Neuron (in vitro differentiated cells): ENCODE measurements around the gene CYP27C1.
"Not testable (repeated sequence)": the region's sequence is repeated elsewhere in the genome, so short reads cannot be mapped to it uniquely, and the experiment has no call there.

ENCODE experiments used
- H2AFZ ChIP-seq: one replicate; pipeline ENCODE4 v1.6.1; 2013; ENCODE audit warnings: low read depth, mild to moderate bottlenecking, inconsistent platforms, low read length, moderate library complexity
- H3K27me3 ChIP-seq: one replicate; pipeline ENCODE4 v1.6.1; 2013; ENCODE audit warnings: low read length; ENCODE audit not compliant: insufficient read depth
- H3K36me3 ChIP-seq: one replicate; pipeline ENCODE4 v1.6.1; 2013; ENCODE audit warnings: low read length; ENCODE audit not compliant: insufficient read depth
- H3K4me1 ChIP-seq: one replicate; pipeline ENCODE4 v1.6.1; 2013; ENCODE audit warnings: low read length; ENCODE audit not compliant: insufficient read depth
- H3K4me3 ChIP-seq: 2 replicates; pipeline ENCODE4 v1.5.1; 2013; ENCODE audit warnings: mild to moderate bottlenecking, low read length, moderate library complexity
- H3K9me3 ChIP-seq: one replicate; pipeline ENCODE4 v1.6.1; 2013; ENCODE audit warnings: low read length

CYP27C1 gene

DNA sequence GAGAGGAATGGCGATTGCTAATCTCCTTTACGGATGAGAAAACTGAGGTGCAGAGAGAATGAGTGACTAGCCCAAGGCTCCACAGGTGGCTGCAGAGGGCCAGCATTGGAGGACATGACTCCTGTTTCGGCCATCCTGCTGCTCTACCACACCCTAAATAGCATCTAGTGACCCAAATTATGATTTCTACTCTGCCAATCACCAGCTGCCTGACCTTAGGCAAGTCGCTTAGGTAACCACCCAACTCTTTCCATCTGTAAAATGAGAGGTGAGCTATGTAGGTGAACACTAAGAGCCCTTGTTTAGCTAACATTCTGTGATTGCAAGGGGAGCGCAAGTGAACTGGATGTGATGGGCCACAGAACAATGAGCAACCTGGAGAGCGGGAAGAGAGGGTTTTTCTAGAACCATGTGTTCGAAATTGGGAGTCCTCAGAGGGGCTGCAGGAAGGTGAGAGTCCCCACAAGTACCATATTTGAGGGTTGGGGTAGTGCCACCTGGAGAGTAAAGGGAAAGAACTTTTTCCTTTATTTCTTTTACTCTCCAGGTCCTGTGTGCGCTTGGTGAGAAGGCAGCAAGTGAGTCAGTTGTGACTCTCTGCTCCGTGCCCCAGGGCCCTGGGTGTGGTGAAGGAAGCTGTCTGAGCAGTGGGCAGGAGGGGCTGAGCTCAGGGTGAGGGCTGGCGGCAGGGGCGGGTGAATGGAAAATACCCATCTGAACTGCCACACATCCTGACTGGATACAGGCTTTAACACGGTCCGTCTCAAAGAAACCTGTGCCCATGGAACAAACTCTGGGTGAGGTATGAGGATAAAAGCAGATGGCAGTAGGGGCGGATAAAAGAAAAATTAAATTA lies 2.4 kb downstream of the CYP27C1 start:
- Histone ChIP-seq H3K36me3 (no peaks in the 10 kb centered on the region), H2AFZ (no peak overlapping the region), H3K4me3 (no peak overlapping the region), H3K9me3 (no peaks in the 10 kb centered on the region), H3K27me3 (no peaks in the 10 kb centered on the region), H3K4me1 (peaks cover 2% of the 10 kb centered on the region)

DNA sequence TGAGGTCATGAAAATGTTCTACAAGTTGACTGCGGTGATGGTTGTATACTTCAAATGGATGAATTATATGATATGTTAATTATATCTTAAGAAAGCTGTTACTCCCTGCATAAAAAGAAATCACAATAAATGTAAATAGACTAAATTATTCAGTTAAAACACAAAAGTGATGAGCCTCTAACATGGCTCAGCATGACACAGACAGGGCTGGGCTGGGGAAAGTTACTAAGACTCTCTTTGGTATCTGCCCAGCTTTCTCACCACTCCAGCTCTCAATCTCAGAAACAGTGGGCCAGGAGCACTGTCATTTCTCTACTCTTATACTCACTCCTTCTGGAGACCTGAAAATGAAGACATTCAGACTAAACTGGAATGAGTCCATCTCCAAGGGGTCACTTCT lies 3.5 kb downstream of the CYP27C1 start:
- H3K27me3 ChIP-seq: no peaks in the 10 kb centered on the region
- H3K4me1 ChIP-seq: peaks cover 2% of the 10 kb centered on the region
- H3K36me3 ChIP-seq: no peaks in the 10 kb centered on the region
- H3K9me3 ChIP-seq: no peaks in the 10 kb centered on the region
- H2AFZ ChIP-seq: no peak overlapping the region
- H3K4me3 ChIP-seq: no peak overlapping the region

DNA sequence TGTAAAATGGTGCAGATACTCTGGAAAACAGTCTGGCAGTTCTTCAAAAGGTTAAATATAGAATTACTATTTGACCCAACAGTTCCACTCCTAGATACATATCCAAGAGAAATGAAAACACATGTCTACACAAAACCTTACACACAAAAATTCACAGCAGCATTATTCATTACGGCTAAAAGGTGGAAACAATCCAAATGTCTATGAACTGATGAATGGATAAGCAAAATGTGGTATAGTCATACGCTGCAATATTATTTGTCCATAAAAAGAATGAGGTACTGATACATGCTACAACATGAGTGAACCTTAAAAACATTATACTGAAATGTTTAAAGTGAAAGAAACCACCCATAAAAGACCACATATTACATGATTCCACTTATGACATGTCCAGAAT lies 4.0 kb downstream of the CYP27C1 start:
- no peaks in the 10 kb centered on the region for H3K36me3 ChIP-seq
- H3K4me3 ChIP-seq: no peak overlapping the region
- no peaks in the 10 kb centered on the region for H3K27me3 ChIP-seq
- H3K4me1 ChIP-seq: peaks cover 2% of the 10 kb centered on the region
- no peaks in the 10 kb centered on the region for H3K9me3 ChIP-seq
- no peak overlapping the region for H2AFZ ChIP-seq

DNA sequence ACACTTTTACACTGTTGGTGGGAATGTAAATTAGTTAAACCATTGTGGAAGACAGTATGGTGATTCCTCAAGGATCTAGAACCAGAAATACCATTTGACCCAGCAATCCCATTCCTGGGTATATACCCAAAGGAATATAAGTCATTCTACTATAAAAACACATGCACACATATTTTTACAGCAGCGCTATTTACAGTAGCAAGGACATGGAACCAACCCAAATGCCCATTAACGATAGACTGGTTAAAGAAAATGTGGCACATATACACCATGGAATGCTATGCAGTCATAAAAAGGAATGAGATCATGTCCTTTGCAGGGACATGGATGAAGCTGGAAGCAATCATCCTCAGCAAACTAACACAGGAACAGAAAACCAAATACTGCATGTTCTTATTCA lies 5.9 kb downstream of the CYP27C1 start:
- H3K4me1 ChIP-seq, H3K9me3 ChIP-seq, H3K27me3 ChIP-seq, H2AFZ ChIP-seq, H3K4me3 ChIP-seq, H3K36me3 ChIP-seq: not testable (repeated sequence)

DNA sequence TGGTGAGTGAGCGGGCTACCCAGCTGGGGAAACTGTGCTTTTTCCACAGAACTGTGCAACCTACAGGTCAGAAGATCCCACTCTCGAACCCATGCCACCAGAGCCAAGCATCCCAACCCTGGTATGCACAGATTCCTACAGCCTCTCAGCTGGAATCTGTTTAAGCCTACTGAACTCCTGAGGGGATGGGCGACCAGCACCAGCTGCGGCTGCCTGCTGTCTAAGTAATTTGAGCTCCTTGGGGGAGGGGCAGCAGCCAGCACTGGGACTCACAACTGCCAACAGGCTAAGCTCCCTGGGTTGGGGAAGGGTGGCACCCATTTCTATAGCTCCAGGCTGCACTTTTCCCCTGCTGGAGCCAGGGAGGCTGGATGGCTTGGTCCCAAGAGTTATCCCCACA lies 11.8 kb downstream of the CYP27C1 start:
- Histone ChIP-seq H3K9me3 (no peaks in the 10 kb centered on the region), H3K4me3 (no peak overlapping the region), H3K36me3 (no peaks in the 10 kb centered on the region), H3K27me3 (no peaks in the 10 kb centered on the region), H2AFZ (no peak overlapping the region), H3K4me1 (no peaks in the 10 kb centered on the region)

DNA sequence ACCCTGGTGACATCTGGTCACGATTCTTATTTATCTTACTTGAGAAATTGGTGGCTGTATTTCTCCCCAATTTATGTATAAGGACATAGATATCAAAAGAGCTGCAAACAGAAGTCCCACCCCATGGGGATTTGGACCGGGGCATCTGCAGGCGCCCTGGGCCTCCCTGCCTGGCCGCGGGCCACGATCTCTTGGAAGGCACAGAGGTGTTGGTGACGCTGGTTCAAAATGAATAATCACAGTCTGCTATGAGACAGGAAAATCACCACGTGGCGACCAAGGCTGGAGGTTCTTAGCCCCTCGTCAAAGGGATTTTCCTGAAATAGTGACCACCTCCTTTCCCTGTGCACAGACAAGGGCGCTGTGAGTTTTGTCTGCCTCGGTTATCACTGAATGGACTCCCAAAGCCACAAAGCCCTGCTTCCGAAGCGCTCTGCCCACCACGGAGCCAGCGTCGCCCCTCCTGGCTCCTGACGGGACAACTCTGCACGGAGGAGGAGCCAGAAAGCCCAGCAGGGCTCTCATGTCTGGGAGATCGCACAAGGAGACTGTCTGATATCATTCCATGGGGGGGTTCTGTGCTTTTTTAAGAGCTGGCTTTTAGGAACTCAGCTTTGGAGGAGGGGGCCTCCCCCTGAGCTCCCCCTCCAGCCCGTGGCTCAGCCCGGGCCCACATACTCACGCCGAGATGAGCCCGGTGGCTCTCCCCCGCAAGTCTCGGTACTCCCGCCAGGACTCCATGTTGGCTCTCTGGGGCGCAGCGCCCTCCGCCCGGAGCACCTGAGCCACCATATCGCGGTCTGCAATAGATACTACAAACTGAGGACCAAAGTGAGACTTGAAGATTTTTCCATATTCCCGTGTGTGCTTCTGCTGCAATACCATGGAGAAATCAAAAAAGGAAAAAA lies 14.6 kb downstream of the CYP27C1 start:
- peaks cover 12% of the 10 kb centered on the region for H3K36me3 ChIP-seq
- no peak overlapping the region for H3K4me3 ChIP-seq
- H3K27me3 ChIP-seq: no peaks in the 10 kb centered on the region
- H3K9me3 ChIP-seq: no peaks in the 10 kb centered on the region
- no peaks in the 10 kb centered on the region for H3K4me1 ChIP-seq
- no peak overlapping the region for H2AFZ ChIP-seq

DNA sequence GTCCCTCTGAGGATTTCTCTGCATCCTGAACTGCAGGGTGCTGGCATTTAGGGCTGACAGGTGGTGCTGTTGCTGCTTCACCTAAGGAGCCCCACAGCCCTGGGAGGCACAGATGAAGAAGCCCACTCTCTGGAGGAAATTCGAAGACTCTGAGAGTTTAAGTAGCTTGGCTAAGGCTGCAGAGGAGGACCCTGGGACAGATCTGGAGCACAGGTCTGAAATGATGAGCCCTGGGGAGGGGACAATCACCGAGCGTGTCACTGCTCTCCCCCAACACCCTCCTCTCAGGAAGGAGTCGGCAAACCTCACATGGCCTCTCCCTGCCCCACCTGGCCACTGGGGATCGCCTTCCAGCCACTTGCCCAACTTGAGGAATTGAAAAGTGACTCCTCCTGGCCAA lies 18.6 kb downstream of the CYP27C1 start:
- Histone ChIP-seq H3K27me3 (no peaks in the 10 kb centered on the region), H3K36me3 (peaks cover 29% of the 10 kb centered on the region), H2AFZ (no peak overlapping the region), H3K4me3 (no peak overlapping the region), H3K4me1 (no peaks in the 10 kb centered on the region), H3K9me3 (peaks cover 4% of the 10 kb centered on the region)

DNA sequence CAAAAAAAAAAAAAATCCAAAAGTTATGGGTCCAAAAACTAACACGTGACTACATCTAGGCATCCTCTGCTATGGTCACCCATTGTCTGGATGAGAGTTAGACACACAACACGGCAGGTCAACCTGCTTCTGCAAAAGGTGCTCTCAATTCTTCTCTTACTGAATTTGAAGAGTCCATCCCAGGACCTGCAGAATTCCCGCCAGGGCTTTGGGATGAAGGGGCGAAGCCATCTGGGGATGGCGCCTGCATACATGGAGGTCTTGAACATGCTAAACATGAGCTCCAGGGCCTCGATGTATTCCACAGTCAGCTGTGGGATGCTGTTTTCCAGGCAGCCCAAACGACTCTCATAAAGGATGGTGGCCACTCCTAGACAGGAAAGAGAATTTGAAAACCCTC lies 19.1 kb downstream of the CYP27C1 start:
- no peaks in the 10 kb centered on the region for H3K27me3 ChIP-seq
- H3K36me3 ChIP-seq: peaks cover 29% of the 10 kb centered on the region
- H3K9me3 ChIP-seq: peaks cover 4% of the 10 kb centered on the region
- no peak overlapping the region for H2AFZ ChIP-seq
- no peaks in the 10 kb centered on the region for H3K4me1 ChIP-seq
- no peak overlapping the region for H3K4me3 ChIP-seq

DNA sequence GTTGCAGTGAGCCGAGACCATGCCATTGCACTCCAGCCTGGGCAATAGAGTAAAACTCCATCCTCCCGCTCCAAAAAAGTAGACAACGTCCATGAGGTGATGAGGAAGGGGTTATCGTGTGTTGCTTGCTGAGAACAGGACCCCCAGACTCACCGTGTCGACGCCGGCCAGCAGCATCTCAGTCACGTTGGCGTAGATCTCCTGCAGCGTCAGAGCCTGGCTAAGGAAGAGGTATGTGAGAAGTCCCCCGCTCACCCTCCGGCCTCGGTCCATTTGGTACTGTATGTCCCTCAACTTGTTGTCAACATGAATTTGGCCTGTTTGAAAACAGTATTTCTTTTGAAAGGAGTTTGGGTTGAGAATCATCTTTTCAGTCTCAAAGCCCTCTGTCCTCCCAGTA lies 20.9 kb downstream of the CYP27C1 start:
- H3K9me3 ChIP-seq: peaks cover 7% of the 10 kb centered on the region
- H2AFZ ChIP-seq: no peak overlapping the region
- H3K4me3 ChIP-seq: no peak overlapping the region
- H3K4me1 ChIP-seq: no peaks in the 10 kb centered on the region
- peaks cover 29% of the 10 kb centered on the region for H3K36me3 ChIP-seq
- H3K27me3 ChIP-seq: no peaks in the 10 kb centered on the region

DNA sequence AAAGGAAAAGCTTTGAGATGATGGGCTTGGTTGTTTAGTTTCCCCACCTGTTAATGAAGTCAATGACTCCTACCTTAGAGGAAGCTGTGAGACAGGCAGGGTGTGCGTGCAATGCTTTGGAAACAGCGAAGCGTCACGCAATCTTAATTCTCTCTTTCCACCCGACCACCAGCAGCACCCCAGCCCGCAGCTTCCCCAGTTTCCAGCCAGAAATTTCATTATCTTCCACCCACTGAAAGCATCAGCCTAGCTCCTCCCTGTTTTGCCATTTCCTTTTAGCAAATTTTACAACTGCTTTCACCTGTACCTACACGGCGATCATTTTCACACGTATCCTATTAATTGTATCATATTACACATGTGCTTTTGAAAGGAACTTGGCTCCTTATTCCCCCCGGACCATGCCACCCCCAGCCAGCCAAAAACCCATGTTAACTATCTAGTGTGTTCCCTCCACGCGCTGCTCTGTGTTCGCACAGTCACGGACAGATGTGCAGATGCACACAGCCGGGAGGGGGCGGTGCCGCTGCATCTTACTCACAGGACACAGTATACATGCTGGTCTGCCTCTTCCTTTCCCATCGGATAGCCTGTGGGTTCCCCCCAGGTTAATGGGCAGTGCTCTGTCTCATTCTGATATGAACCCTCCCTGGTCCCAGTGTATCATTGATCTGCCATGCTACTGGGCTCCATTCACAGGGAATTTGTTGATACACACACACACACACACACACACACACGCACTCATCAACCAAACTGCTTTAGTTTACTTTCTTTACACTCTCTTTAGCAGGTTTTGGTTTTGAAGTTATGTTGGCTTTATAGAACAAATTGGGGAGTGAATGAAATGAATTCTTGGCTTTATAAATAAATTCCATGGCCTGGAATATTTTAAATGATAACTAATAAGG lies 22.4 kb downstream of the CYP27C1 start:
- no peak overlapping the region for H3K4me3 ChIP-seq
- H3K27me3 ChIP-seq: no peaks in the 10 kb centered on the region
- H3K4me1 ChIP-seq: no peaks in the 10 kb centered on the region
- peaks cover 34% of the 10 kb centered on the region for H3K36me3 ChIP-seq
- H3K9me3 ChIP-seq: peaks cover 9% of the 10 kb centered on the region
- no peak overlapping the region for H2AFZ ChIP-seq

DNA sequence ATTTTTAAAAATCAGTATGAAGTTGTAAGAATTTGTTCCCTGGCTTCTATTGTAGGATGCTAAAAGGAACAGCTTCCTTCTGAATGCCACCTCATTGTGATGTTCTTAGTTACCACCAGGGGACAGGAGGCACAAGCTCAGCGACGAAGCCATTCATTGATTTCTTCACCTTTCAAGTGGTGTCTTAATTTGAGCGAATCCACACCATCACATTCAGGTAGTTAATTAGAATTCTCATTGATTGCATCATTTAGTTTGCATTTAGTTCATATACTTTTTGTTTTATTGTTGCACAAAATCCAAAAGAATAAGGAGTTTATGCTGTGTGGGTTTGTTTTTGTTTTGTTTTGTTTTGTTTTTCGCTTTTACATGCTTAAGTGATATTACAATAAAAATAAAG lies 23.1 kb downstream of the CYP27C1 start:
- H3K4me1 ChIP-seq: no peaks in the 10 kb centered on the region
- no peak overlapping the region for H2AFZ ChIP-seq
- peaks cover 9% of the 10 kb centered on the region for H3K9me3 ChIP-seq
- no peaks in the 10 kb centered on the region for H3K27me3 ChIP-seq
- H3K4me3 ChIP-seq: no peak overlapping the region
- H3K36me3 ChIP-seq: peaks cover 37% of the 10 kb centered on the region

DNA sequence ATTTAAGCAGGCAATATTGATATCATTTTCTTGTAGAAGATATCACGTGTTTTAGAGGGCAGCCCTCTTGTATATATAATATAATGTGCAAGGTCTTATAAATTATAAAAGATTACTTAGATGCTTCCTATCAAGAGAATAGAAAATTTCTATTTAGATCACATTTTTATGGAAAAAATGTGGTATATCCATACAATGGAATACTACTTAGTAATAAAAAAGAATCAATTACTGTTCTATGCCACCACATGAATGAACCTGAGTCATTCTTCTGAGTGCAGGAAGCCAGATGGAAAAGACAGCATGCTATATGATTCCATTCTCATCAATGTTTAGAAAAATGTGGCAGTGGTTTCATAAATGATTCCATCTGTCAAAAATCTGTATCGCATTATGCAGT lies 23.6 kb downstream of the CYP27C1 start:
- H3K4me1 ChIP-seq: no peaks in the 10 kb centered on the region
- H2AFZ ChIP-seq: no peak overlapping the region
- peaks cover 40% of the 10 kb centered on the region for H3K36me3 ChIP-seq
- no peak overlapping the region for H3K4me3 ChIP-seq
- H3K9me3 ChIP-seq: peaks cover 9% of the 10 kb centered on the region
- no peaks in the 10 kb centered on the region for H3K27me3 ChIP-seq
